GM19467 (cell line): ENCODE data around the gene NIPAL1.
A peak's percentile ranks its signal among the peaks of the same experiment; 100 is the strongest.

ENCODE experiments used
- ATAC-seq: cut with Tn5 transposase; IDR thresholded peaks from one replicate; pipeline ENCODE4 v1.9.1; 2021; ENCODE audit warnings: mild to moderate bottlenecking, moderate library complexity; ENCODE audit not compliant: unreplicated experiment

The NIPAL1 gene

DNA sequence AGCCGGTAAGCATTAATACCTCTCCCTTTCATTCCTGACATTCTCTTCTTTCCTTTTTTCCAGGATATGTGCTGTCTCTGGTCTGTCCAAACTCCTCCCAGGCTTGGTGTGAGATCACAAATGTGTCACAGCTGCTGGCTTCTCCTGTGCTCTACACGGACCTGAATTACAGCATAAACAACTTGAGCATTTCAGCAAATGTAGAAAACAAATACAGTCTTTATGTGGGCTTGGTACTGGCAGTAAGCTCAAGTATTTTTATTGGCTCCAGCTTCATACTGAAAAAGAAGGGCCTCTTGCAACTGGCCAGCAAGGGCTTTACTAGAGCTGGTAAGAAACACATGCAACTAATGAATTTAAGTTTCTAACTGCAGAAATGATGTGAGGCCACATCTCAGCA lies 8.4 kb downstream of the NIPAL1 start:
- ATAC-seq, result no peak

DNA sequence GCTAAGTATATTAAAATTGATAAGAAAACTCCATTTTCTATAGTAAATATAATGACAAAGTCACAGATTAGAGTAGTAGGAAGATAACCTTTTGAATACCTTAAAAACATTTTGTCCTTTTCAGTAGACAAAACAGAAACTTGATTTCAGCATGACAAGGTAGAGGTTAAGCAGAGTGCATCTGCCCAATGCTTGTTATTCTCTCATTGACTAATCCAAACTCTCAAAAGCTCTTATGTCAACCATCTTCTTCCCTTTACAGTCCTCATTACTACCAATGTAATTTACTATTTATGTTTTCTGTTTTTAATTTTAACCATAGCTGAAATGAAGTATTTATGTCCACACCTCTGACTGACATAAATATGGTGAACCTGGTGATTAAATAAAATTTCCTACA lies 11.1 kb downstream of the NIPAL1 start:
- ATAC-seq, result peak; percentile 47

DNA sequence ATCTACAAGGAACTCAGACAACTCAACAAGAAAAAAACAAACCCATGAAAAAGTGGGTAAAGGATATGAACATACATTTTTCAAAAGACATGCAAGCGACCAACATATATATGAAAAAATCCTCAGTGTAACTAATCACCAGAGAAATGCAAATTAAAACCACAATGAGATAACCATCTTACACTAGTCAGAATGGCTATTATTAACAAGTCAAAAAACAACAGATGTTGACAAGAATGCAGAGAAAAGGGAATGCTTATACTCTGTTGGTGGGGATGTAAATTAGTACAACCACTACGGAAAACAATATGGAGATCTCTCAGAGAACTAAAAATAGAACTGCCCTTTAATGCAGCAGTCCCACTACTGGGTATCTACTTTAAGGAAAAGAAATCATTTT lies 12.1 kb downstream of the NIPAL1 start:
- no peak for ATAC-seq

DNA sequence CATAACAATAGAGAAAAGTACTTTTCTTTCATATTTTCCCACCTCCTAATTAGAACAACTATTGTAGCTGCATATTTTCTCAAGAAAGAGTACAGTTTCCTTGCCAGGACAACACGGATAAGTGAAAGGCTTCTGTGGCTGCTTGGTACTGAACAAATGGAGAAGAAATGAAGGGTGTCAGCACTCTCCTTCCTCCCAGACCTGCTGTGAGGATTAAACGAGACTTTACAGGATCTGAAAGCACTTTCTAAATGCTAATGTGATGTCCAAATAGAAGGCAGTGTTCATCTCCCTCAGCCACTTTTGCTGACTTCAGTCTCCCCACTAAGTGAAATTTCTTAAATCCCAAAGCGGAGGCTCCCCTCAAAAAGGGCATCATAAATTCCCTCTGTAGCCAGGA lies 13.9 kb downstream of the NIPAL1 start:
- no peak for ATAC-seq

DNA sequence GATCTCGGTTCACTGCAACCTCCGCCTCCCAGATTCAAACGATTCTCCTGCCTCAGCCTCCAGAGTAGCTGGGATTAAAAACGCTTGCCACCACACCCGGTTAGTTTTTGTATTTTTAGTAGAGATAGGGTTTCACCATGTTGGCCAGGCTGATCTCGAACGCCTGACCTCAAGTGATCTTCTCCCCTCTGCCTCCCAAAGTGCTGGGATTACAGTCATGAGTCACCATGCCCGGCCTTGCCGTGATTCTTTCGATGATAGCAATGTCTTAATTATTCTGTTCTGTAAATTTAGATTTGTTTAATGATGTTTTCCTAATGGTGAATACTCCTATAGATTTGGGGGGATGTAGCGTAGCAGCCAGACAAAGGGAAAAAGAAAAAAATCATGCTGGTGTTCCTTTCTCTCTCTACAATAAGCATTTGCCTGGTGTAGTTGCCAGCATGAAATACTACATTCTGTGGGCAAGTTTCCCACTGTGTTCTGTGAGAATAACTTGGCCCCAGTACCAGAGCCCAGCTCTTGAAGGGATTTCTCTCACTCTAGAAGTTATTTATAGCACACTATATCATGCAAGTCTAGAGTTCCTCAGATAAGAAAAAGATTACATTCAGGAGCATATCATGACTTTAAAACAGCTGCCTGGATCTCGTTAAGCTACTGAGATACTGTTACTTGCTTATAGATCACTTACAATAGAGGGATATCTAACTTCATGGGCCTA lies 15.4 kb downstream of the NIPAL1 start:
- no peak for ATAC-seq

DNA sequence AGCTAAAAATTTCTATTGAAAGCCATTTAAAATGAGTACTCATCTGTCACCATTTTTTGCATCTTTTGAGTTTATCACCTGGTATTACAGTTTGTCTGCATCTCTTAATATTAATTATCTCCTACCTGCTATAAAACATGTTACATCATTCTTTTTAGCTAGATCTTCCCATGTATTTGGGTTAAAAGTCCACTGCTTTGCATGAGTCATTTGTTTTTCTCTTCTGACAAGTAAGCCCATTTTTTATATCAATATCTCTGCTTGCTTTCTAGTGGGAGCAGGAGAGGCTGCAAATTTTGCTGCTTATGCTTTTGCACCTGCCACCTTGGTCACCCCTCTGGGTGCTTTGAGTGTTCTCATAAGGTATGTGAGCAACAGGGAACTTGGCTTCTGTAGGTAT lies 16.1 kb downstream of the NIPAL1 start:
- no peak for ATAC-seq

DNA sequence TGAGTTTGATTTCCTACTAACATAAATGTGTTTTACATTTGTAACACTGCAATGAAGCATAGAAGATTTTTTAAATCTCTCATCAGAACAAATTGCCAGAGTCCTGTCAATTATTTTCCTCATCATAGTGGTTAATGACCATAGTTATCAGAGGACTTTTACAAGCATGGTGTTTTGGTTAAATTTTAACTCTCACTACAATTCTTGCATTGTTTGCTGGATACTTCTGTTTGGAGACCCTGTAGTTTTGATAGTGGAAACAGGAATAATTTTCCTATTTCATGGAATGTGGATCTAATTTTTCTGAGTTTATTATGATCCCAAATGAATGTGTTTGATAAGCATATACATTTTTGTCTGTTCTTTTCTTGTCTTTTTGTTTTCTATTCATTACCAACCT lies 16.8 kb downstream of the NIPAL1 start:
- no peak for ATAC-seq

DNA sequence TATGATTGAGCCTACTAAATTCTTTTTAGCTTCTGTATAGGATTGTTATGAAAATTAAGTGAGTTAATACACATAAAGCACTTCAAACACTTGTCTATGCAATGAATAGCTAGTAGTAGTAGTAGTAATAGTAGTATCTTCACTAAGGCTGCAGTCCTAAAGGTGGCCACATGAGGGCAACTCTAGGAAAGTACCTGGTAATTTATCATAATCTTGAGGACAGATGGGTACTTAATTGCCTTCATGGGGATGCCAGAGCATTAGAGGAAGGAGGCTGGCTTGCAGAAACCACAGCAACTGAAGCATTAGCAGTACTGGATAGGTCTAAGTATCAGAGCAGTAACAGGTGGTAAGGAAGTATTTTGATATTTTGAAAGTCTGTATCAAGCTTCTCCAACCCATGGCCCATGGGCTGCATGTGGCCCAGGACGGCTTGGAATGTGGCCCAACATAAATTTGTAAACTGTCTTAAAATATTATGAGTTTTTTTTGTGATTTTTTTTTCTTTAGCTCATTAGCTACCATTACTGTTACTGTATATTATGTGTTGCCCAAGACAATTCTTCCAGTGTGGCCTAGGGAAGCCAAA lies 17.3 kb downstream of the NIPAL1 start:
- no peak for ATAC-seq

DNA sequence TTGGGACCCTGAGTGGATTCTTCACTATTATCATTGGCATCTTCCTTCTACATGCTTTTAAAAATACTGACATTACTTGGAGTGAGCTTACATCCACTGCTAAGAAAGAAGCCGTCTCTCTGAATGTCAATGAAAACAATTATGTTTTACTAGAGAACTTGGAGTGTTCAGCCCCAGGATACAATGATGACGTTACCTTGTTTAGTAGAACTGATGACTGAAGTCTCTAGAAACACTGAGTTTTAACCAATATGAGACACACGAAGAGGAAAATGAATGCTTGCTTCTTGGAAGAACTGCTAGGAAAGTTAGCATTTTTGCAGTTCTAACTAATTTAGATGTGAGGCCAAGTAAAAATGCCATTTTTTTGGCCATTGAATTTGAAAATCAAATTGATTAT lies 19.4 kb downstream of the NIPAL1 start:
- no peak for ATAC-seq

DNA sequence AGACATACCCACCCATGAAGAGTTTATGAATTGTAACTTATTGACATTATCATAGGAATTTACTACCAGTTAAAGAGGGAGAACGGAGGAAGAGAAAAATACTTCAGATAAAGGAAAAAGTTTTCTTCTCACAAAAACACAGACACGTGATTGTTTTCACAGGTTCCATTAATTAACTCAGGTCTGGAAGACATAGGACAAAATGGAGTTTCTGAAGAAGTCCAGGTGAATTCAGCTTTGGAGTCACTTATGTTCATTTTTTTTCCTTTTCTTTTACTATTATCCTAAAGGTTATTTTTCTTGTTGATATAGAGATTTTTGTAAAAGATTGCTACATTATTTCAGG lies 20.5 kb downstream of the NIPAL1 start:
- no peak for ATAC-seq

DNA sequence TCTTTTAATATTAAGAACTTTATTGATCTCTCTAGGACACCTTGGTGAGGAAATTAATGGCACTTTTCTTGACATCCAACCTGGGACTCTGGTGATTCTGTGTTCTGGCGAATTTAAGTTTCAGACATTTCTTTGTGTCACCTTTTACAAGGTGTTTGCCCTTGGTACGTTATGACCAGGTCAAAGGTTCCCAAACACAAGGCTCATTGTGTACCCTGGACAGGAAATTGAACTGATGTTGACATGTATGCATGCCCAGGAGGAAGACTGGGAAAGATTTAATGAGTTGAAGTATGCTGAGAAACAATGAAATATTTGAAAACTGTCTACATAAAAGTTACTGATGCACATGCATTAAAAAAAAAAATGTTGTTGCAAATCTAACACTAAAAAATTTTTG lies 22.1 kb downstream of the NIPAL1 start:
- no peak for ATAC-seq

DNA sequence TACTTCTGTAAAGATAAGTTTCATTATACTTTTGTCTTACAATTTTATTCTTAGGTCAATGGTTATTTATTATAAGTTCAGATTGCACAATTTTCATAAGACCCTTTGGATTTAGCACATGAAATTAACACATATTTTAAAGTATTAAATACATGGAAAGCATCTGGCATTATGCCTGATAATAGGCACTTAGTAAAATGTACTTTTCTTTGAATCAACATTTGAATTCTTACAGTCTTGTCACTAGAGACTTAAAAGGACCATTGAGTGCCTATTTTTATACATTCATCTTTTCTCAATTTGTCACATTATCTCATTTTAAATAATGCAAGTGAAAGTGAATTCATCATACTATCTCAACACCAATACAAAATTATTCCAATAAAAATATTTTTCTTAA lies 23.0 kb downstream of the NIPAL1 start:
- no peak for ATAC-seq

DNA sequence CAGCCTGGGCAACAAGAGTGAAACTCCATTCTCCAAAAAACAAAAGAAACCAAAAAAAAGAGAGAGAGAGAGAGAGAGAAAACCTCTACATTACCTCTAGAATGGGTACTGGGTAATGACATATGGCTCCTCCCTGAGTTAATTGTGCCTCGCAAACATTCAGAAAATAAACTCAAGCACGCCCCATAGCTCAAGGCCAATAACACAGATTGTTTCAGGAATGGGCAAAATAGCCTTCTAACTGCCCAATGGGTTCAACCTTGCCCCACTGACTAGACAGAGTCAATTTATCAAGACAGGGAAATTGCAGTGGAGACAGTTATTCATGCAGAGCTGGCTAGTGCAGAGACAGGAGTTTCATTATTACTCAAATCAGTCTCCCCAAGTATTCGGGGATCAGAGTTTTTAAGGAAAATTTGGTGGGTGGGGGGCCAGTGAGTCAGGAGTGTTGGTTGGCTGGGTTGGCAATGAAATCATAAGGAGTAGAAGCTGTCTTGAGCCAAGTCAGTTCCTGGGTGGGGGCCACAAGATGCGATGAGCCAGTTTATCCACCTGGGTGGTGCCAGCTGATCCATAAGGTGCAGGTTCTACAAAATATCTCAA lies 25.1 kb downstream of the NIPAL1 start:
- ATAC-seq, result no peak

DNA sequence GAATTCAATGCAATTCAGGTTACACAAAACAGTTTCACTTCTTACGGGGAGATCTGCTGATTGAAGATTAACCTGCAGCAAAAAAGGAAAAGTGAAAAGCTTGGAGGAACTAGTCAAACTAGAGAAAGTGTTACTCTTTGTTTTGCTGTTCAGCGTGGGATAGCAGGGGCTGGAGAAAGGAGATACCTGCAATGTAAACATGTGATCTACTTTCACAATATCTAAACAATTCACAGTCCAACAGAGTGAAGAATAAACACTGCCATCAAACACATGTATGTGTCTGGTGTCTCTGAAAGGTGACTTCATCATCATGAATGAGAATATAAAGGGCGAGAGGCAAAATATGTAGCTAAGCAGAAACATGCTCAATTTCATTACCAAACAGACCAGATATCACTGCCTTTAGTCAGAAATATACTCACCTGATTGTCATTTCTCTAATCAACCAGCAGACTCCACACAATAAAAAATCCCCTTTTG lies 26.4 kb downstream of the NIPAL1 start:
- no peak for ATAC-seq

DNA sequence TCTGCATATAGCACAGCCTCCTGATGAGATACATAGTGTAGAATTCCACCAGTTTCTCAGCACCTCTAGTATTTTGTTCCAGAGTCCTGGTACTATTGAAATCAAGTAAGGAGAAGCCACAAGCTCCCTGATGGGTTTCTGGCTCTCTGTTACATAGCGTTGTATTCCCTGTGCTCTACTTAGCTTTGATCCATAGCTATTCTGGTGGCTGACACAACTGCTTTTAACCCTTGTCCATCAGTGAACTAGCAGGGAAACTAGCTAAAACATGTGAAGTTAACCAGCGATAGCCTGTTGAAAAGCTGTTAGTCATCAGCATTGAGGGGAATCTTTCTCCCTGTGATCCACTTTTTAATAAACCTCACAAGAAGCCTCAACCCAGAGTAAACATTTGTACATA lies 26.9 kb downstream of the NIPAL1 start:
- ATAC-seq, result no peak

DNA sequence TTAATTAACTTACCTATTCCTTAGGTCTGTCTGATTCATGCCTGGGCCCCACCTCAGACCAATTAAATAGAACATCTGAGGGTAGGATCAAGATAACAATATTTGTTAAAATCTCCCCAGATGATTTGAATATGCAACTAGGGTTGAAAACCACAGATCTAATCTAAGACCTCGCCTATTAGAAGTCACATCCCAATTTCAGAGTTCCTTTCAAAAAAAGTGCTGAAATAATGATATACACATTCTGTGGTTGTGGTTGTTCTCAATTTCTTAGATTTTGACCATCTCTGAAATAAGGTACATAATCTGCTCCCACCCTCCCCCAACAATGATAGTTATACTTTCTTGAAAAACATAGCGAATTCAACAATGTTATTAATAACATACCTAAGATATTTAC lies 27.7 kb downstream of the NIPAL1 start:
- ATAC-seq, result no peak

DNA sequence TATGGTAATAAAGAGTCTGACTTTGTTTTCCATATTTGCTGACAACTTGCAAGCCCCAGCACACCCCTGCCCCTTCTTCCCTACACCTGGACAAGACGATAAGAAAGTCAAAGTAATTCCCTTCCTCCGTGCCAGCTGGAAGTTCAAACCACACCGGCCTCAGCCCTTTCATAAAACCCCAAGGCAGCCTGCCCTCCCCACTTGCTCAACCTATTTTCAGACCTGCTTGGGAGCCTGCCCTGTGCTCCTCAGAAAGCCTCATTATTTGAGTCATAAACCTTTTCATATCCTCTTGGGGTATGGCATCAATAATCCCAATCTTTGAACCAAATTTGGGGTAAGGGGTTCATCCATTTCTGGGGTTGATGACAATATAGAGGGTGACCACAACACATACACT lies 29.5 kb downstream of the NIPAL1 start:
- no peak for ATAC-seq

DNA sequence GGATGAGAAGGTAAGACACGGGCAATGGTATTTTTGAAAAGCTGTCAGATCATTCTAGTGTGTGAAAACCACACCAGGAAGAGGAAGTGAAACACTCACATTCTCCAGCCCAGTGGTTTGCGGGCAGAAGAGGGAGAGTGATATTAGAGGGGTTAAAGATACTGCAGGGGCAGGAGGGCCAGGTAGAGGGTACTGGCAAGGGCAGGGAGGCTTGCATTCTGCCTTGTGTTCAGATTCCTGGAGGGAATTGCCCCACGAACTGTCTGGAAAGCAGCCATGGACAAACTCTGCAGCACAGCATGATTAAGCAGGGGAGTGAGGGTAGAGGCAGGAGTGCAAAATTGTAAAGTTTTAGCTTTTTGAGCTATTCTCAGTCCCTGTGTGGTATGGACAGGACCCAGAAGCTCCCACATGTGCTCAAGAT lies 30.9 kb downstream of the NIPAL1 start:
- ATAC-seq, result peak; percentile 97

DNA sequence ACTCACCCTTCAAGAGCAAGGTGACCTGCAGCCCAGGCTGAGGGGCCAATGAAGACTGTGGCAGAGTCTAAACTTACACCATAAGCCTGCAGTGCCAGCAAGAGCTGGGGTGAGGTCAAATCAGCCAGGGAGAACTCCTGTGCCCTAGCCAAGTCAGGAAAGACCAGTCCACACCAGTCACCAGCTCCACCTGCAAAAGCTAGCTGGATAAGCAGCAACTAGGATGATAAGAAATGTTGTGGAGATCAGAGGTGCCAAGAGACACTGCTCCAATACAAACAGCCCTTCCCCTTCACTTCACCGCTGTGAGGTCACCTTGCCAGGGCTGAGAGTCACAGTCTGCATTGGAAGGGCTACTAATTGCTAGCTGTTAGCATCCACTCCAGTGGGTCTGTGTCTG lies 31.3 kb downstream of the NIPAL1 start:
- ATAC-seq, result peak; percentile 8

DNA sequence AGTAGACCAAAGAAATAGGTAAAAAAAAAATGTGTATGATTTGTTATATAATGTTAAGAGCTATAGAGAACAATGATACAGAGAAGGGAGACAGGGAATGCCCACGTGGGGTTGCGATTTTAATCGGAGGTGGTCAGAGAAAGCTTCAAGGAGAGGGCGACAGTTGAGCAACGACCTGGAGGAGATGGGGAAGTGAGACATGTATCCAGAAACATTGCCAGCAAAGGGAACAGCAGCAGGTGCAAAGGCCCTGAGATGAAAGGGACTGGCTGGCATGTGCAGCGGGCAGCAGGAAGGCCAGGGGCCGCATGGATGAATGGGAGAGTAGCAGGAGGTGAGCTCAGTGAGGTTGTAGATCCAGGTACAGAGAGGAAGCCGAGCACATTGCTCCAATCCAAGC lies 32.9 kb downstream of the NIPAL1 start:
- no peak for ATAC-seq

DNA sequence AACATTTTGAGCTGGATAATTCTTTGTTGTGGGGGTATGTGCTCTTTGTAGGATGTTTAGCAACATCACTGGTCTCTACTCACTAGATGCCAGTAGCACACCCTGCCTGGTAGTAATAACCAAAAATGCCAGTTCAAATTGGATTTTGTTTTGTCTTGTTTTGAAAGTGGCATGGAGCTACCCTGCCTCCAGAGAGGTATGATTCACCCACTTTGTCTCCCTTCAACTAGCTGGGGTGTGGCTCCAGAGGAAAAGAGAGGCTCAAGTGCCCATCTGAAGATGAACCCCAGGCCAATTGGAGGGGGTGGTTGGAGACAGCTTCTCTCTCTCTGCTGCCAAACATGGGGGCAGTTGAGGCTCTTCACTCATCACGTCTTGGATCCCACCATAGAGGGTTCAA lies 34.5 kb downstream of the NIPAL1 start:
- ATAC-seq, result no peak
